Heart left ventricle (tissue), 16 donors: ENCODE data around the gene NSUN2. TPM values are rescaled to one million over a fixed set of nuclear protein-coding genes. Genes with fewer than 3 reads are reported as not detected.
A peak's percentile ranks its signal among the peaks of the same experiment; 100 is the strongest.
"Not testable (repeated sequence)": the region's sequence is repeated elsewhere in the genome, so short reads cannot be mapped to it uniquely, and the experiment has no call there.

Experiments used
- ATAC-seq, 4 donors: fragments of 200-7000 bp; cut with Tn5 transposase; one replicate each; pipeline ENCODE4 v1.9.1; 2020 to 2022; ENCODE audit warnings: moderate library complexity in 4 of 4, mild to moderate bottlenecking in 3 of 4, moderate number of reproducible peaks in 1 of 4
- DNase-seq, 5 donors: peaks; one replicate each; pipeline ENCODE4 v3.0.0-alpha.2; 2020
- H3K27ac ChIP-seq, 12 donors: fragments of 200-600 bp; sonication (generic) in 4 of 12; one replicate each; pipeline versions ENCODE4 v1.5.0 to v1.8.0; 2016 to 2022; ENCODE audit warnings: mild to moderate bottlenecking in 2 of 12
- H3K27me3 ChIP-seq, 9 donors: fragments of 200-600 bp; sonication (generic) in 2 of 9; one replicate each; pipeline versions ENCODE4 v1.5.1 to v1.8.0; 2016 to 2022; ENCODE audit warnings: mild to moderate bottlenecking in 3 of 9
- H3K36me3 ChIP-seq, 9 donors: fragments of 200-600 bp; sonication (generic) in 2 of 9; one replicate each; pipeline versions ENCODE4 v1.5.0 to v1.8.0; 2018 to 2022; ENCODE audit warnings: mild to moderate bottlenecking in 2 of 9
- H3K4me1 ChIP-seq, 12 donors: fragments of 200-600 bp; sonication (generic) in 4 of 12; one replicate each; pipeline versions ENCODE4 v1.5.0 to v1.8.0; 2016 to 2022; ENCODE audit warnings: mild to moderate bottlenecking in 3 of 12
- H3K4me3 ChIP-seq, 12 donors: fragments of 200-600 bp; sonication (generic) in 4 of 12; one replicate each; pipeline versions ENCODE4 v1.5.0 to v1.8.0; 2017 to 2022; ENCODE audit warnings: mild to moderate bottlenecking in 9 of 12, moderate library complexity in 4 of 12
- H3K9me3 ChIP-seq, 12 donors: fragments of 200-600 bp; sonication (generic) in 4 of 12; one replicate each; pipeline versions ENCODE4 v1.5.0 to v1.8.0; 2016 to 2022; ENCODE audit warnings: mild to moderate bottlenecking in 1 of 12
- CTCF ChIP-seq, 12 donors: fragments of 200-600 bp; sonication (generic) in 4 of 12; IDR thresholded peaks; one replicate each; pipeline versions ENCODE4 v1.5.0 to v1.8.0; 2018 to 2022; ENCODE audit warnings: antibody characterized with exemption in 12 of 12, mild to moderate bottlenecking in 5 of 12
- POLR2A ChIP-seq, 2 donors: fragments of 450-650 bp; IDR thresholded peaks; one replicate each; pipeline ENCODE4 v1.6.1; 2017; ENCODE audit warnings: antibody characterized with exemption in 2 of 2, mild to moderate bottlenecking in 2 of 2, moderate library complexity in 2 of 2
- WGBS, 4 donors: extraction: QIAGEN DNeasy Blood & Tissue Kit in 2 of 4; methylation state at CpG; one replicate each; pipeline versions ENCODE4 v1.1.5 to v1.1.7; 2013 to 2018; 5-methylcytosine and 5-hydroxymethylcytosine counted together
- intact Hi-C, 10 donors: fragments of 100-400 bp; cut with DNase I; formaldehyde crosslinking; loops; one replicate each; pipeline versions ENCODE4 v1.11.1 to v1.14.2; 2022
- polyA plus RNA-seq, 2 donors: library from polyadenylated mRNA; stranded (reverse); fragments of 200-250 nt; gene quantifications; one replicate each; pipeline ENCODE4 v1.2.3, GENCODE V29; 2013
- total RNA-seq, 9 donors: library from RNA; depleted of rRNA in 2 of 9; stranded (reverse); fragments of >200 nt in 2 of 9; fragmentation: NEBNext Ultra II Directional in 3 of 9; extraction: Animal tissue kit (Norgen Biotek cat#: 25700) in 3 of 9; gene quantifications; one replicate each; pipeline versions ENCODE4 v1.1.0 to v1.2.4, GENCODE V29; 2016 to 2023
- donor health status: ischemic (EF 13 %, LVEDD 7.1; RV severe dilation, severe dysfunction).
- donor health status: healthy with polysubstance abuse.
- donor health status: DM: no; HTN: yes; CAD: no.
- donor health status: DM: no; HTN: no; CAD: no.
- donor health status: ischemic (EF 25% LVEDD 6.9; RV normal size, moderate dysfunction).
- donor health status: ischemic (EF 25% LVEDD 5.7; RV mildly dilated, moderate dysfunction).
- donor health status: healthy.
- donor health status: DM: yes; HTN: yes; CAD: no.
- donor health status: ischemic (EF 35%, LVEDD 5.7; RV mildly dilated, moderate dysfunction).
- donor health status: nonischemic (EF 11% LVEDD 7.7; RV severe dilation, severe dysfunction).
- donor health status: DM: yes; HTN: yes; CAD: no.
- donor health status: PGD.
- donor health status: ischemic (EF 29% LVEDD 5.4; RV normal size, mild dysfunction).
- donor health status: nonischemic (EF 23%, LVEDD 6.1; RV moderate dilation, normal function).

Gene NSUN2
- total and polyA plus RNA-seq, 11 donors = 21.9 to 42.7 (median 34.0) TPM

DNA sequence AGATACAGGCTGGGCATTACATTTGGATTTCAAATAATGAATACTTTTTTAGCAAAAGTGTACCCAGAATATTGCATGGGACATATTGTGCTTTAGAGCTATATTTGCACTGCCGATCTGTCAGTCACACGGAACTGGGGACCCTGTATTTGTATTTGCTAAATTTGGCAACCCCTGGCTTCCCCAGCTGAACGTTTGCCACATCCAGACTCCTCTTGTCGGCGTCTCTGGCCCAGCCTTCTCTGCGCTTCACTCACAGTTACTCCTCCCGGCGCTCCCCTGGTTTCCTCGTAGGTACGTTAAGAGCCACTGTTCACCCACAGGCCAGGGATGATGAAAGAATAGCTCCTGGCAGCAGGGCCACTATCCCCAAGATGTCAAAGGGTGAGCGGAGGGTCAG, 58.7 kb downstream of the NSUN2 start:
- Histone ChIP-seq H3K9me3 (no peaks in the 10 kb centered on the region), H3K36me3 (no peaks in the 10 kb centered on the region), H3K27ac (no peak overlapping the region), H3K4me1 (peaks cover 0 to 24% (median 4%) of the 10 kb centered on the region in 12 donors), H3K27me3 (no peaks in the 10 kb centered on the region), H3K4me3 (no peak overlapping the region)
- intact Hi-C loops = loop anchor here in 6 of 10 donors (5.0 to 10.0 kb wide), 5 partner anchors 199 to 1082 kb away; partner anchors contain the start of gene MED10 (in 1 of the 6)
- no peak for DNase-seq
- TF ChIP-seq CTCF (IDR thresholded peaks at IDR 0.05) = no peak
- TF ChIP-seq POLR2A (IDR thresholded peaks at IDR 0.05) = no peak
- 62 to 69% (median 67%) methylated on average over 11 of the region's 11 CpGs for WGBS, 4 donors
- peak in 1 of 4 donors; percentile 3 for ATAC-seq

DNA sequence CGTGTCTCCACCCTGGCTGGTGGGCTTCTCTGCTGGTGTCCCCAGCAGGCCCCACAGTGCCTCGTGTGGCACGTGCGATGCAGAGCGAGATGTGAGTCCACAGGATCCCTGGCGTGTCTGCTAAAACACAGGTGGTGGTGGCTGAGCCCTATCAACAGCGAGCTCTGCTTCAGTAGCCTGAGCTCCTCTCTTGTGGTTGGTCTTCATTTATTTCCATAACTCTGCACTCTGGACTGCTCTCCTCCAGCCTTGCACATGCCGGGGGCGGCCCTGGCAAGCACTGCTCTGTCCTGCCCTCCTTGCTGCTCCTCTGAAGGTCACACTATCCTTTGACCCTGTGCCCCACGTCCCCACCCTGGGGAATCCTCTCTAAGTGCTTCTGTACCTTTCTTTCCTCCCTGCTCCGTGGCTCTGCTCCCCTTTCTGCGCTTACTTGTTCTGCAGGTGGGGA, 59.2 kb downstream of the NSUN2 start:
- DNase-seq = no peak
- no peak overlapping the region for H3K27ac ChIP-seq
- intact Hi-C loops = loop anchor here in 6 of 10 donors (5.0 to 10.0 kb wide), 5 partner anchors 199 to 1081 kb away; partner anchors contain the start of gene MED10 (in 1 of the 6)
- no peak for ATAC-seq
- no peaks in the 10 kb centered on the region for H3K9me3 ChIP-seq
- H3K4me3 ChIP-seq = no peak overlapping the region
- H3K4me1 ChIP-seq = peaks cover 0 to 28% (median 4%) of the 10 kb centered on the region in 12 donors
- H3K27me3 ChIP-seq = no peaks in the 10 kb centered on the region
- H3K36me3 ChIP-seq = no peaks in the 10 kb centered on the region
- WGBS, 4 donors = 61 to 73% (median 63%) methylated on average over 8 to 12 of the region's 12 CpGs
- TF ChIP-seq POLR2A (IDR thresholded peaks at IDR 0.05) (no peak), CTCF (IDR thresholded peaks at IDR 0.05) (no peak)

DNA sequence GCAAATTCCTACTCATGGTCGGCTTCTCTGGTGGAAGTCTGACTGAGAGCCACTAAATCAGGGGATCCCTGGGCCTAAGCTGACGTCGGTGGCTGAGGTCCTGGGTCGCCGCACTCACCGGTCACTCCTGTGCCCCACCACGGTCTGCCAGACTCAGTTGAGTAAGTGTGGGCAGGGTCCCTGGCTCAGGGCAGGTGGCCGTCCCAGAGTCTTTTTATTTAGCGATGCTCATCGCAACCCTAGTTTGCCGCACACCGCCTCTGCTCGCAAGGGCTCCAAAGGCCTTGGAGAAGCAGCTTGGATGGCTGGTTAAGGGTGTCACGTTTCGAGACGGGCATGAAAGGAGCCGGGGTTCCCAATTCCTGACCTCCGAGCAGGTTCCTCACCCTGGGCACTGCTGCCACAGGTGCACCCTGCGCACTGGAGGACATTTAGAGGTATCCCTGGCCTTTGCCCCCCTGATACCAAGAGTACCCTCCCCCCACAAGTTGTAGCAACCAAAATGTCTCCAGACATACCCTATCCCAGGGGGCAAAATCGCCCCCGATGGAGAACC, 59.9 kb downstream of the NSUN2 start:
- Histone ChIP-seq H3K27ac (no peak overlapping the region), H3K36me3 (no peaks in the 10 kb centered on the region), H3K27me3 (no peaks in the 10 kb centered on the region), H3K4me1 (peaks cover 0 to 30% (median 4%) of the 10 kb centered on the region in 12 donors), H3K9me3 (no peaks in the 10 kb centered on the region), H3K4me3 (no peak overlapping the region)
- DNase-seq (no peak), ATAC-seq (no peak)
- intact Hi-C loops = loop anchor here in 6 of 10 donors (5.0 to 10.0 kb wide), 5 partner anchors 198 to 1081 kb away; partner anchors contain the start of gene MED10 (in 1 of the 6)
- no peak for TF ChIP-seq POLR2A (IDR thresholded peaks at IDR 0.05)
- TF ChIP-seq CTCF (IDR thresholded peaks at IDR 0.05) = no peak
- WGBS, 4 donors = 87 to 92% (median 90%) methylated on average over 21 of the region's 21 CpGs

DNA sequence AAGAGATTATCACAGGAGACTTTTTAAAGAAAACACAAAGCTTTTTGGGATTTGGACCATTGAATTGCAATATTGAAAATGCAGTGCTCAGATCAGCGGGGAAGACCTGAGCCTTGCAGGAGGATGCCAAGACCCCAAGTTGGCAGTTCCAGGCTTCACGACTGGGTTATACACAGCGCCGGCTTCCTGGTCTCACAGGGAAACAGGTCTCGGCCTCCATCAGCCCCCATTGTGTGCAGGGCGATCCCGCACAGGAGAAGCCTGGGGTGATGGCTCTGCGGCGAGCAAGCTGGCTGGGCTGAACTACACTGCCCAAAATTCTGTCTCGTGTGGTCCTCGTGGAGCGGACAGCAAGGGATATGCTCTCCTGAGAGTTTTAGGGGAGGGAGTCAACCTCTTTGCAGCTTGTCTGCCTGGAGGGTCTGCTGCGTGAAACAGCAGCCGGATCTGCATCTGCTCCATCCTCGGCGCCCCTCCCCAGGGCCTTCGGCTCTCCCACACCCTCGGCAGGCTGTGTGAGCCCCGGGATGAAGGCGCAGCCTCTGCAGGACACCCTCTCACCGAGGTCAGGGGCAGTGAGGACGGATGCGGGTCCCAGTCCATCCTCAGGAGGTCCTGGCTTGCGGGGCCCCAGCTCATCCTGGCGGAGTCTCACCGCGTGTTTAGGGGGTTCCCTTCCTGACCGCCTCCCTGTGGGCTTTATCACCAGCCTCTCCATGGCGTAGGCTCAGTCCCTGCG, 60.6 kb downstream of the NSUN2 start:
- DNase-seq (no peak), ATAC-seq (no peak)
- Histone ChIP-seq H3K27ac (no peak overlapping the region), H3K9me3 (no peaks in the 10 kb centered on the region), H3K27me3 (no peaks in the 10 kb centered on the region), H3K36me3 (no peaks in the 10 kb centered on the region), H3K4me3 (no peak overlapping the region), H3K4me1 (peaks cover 0 to 30% (median 4%) of the 10 kb centered on the region in 12 donors)
- intact Hi-C loops = loop anchor here in 6 of 10 donors (5.0 to 10.0 kb wide), 5 partner anchors 197 to 1080 kb away; partner anchors contain the start of gene MED10 (in 1 of the 6)
- 82 to 84% (median 84%) methylated on average over 21 to 30 of the region's 30 CpGs for WGBS, 4 donors
- no peak for TF ChIP-seq POLR2A (IDR thresholded peaks at IDR 0.05)

GRCh38 chr5:6571607-6572006, 61.2 kb downstream of the NSUN2 start:
- H3K4me1 ChIP-seq = peaks cover 0 to 30% (median 4%) of the 10 kb centered on the region in 12 donors
- H3K9me3 ChIP-seq, ATAC-seq, H3K27ac ChIP-seq, H3K4me3 ChIP-seq, DNase-seq, H3K36me3 ChIP-seq, H3K27me3 ChIP-seq: not testable (repeated sequence)
- WGBS, 4 donors = 53 to 72% (median 60%) methylated on average over 2 of the region's 2 CpGs
- intact Hi-C loops = loop anchor here in 6 of 10 donors (5.0 to 10.0 kb wide), 5 partner anchors 197 to 1079 kb away; partner anchors contain the start of gene MED10 (in 1 of the 6)
